Activated naive CD4-positive, alpha-beta T cell treated with Interleukin-2 at 50 U/mL for 16 hours (primary cell): Measurements from ENCODE around the gene OAS3.
"Not testable (repeated sequence)": the region's sequence is repeated elsewhere in the genome, so short reads cannot be mapped to it uniquely, and the experiment has no call there.

Source experiments
- DNase-seq: peaks from one replicate; pipeline ENCODE4 v3.0.0-alpha.2; 2020

Gene OAS3, protein sequence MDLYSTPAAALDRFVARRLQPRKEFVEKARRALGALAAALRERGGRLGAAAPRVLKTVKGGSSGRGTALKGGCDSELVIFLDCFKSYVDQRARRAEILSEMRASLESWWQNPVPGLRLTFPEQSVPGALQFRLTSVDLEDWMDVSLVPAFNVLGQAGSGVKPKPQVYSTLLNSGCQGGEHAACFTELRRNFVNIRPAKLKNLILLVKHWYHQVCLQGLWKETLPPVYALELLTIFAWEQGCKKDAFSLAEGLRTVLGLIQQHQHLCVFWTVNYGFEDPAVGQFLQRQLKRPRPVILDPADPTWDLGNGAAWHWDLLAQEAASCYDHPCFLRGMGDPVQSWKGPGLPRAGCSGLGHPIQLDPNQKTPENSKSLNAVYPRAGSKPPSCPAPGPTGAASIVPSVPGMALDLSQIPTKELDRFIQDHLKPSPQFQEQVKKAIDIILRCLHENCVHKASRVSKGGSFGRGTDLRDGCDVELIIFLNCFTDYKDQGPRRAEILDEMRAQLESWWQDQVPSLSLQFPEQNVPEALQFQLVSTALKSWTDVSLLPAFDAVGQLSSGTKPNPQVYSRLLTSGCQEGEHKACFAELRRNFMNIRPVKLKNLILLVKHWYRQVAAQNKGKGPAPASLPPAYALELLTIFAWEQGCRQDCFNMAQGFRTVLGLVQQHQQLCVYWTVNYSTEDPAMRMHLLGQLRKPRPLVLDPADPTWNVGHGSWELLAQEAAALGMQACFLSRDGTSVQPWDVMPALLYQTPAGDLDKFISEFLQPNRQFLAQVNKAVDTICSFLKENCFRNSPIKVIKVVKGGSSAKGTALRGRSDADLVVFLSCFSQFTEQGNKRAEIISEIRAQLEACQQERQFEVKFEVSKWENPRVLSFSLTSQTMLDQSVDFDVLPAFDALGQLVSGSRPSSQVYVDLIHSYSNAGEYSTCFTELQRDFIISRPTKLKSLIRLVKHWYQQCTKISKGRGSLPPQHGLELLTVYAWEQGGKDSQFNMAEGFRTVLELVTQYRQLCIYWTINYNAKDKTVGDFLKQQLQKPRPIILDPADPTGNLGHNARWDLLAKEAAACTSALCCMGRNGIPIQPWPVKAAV

DNA sequence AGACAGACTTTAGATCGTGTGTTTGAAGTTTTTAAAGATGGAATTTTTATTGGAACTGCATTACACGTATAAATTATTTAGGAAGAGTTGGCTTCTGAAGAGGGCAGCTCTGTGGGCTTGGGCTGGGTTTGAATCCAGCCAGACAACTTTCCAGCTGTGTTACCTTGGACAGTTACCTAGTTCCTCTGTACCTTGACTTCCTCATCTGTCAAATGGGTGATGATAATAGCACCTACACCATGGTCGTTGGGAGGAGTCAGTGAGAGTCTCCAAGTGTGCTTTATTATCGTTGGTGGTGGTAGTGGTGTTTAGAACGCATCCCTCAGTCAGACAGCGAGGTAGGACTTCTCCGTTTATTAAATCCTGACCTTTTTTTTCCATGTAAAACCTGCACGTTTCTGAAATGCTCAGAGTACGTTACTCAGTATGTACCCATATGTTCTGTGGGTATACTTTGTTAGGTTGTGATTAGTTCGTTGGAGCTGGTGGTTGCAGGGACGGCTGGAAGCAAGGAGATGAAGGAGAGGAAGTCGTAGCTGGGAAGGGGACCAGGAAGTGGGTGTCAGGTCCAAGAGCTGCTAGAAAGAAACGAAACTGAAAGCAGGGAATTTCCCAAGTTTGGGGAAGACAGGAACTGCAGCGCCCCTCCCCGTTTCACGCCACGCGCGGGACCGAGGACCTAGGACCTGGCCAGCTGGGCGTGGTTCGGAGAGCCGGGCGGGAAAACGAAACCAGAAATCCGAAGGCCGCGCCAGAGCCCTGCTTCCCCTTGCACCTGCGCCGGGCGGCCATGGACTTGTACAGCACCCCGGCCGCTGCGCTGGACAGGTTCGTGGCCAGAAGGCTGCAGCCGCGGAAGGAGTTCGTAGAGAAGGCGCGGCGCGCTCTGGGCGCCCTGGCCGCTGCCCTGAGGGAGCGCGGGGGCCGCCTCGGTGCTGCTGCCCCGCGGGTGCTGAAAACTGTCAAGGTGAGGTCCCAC is at the start of gene OAS3:
OAS3 (plus strand) TSS at position 734 of the 979 bp plus-strand sequence; CDS start at position 791, 57 bp downstream.
- DNase-seq, result peak; percentile 70

DNA sequence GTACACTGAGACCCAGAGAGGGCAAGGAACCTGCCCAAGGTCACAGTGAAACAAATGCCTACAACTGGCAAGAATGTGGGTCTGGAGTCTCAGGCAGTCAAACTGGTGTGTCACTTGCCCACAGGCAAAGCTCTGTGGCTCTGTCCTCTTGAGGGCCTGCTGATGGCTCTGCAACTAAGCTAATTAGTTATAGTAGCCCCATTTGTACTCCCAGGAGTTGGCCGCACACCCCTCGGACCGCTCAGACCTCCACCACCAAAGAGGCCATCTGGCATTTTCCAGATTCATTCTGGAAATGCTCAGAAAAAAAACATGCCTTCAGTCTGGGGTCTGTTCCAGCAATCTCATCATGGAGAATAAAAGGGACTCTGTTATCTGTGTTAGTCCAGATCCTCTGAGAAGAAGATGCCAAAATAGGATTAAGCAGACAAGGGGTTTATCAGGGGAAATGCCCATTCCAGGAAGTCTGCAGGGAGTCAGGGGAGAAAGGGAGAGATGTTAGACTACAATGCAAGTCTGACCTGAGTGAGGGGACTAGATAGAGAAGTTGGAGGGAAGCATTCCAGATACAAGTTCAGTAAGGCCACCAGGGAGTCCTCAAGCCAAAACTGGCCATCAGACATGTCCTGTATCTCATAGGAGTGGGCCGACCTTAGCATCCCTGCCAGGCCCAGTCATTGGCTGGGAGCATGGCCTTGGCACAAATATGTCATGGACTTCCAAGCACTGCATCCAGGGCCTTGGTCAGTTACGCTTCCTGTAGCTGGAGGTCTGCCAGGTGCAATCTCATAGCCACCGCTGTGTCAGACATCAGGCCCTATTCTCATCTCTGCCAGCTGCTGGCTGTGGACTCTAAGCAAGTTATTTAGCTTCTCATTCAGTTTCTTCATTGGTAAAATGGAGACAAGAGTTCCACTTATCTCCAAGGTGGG is 46.9 kb upstream of the OAS3 start:
- no peak for DNase-seq

DNA sequence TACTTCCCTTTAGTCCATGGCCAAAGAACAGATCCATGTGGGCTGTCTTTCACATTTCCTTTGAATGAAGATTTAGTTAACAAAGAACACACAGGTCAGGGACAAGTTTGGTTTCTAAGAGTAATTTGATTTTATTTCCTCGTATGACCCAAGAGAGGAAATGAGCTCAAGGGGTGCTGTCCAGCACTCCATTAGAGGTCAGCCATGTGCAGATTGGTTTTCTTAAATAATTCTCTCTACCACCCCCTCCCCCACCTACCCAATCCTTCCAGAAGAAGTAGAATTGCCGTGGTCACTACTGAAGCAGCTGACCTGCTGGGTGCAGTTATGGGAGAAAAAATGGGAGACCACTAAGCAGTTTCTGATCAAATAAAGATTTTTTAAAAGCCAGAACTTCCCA is 45.4 kb upstream of the OAS3 start:
- no peak for DNase-seq

DNA sequence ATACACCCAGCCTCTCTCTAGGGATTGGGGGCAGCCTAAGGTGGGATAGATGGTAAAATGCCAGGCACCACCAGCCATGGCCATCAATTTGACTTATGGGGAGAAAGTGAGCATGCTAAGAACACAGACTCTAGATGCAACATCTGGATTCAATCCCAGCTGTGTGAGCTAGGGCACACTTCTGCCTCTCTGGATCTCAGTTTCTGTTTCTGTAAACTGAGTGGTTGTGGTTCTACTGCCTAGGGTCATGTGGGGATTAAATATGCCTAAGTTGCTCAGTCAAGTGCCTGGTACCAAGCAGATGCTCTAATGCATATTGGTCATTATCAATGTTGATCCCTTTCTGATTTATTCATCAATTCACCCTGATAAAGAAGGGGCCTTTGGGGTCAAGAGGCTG is 44.1 kb upstream of the OAS3 start:
- DNase-seq, result no peak

DNA sequence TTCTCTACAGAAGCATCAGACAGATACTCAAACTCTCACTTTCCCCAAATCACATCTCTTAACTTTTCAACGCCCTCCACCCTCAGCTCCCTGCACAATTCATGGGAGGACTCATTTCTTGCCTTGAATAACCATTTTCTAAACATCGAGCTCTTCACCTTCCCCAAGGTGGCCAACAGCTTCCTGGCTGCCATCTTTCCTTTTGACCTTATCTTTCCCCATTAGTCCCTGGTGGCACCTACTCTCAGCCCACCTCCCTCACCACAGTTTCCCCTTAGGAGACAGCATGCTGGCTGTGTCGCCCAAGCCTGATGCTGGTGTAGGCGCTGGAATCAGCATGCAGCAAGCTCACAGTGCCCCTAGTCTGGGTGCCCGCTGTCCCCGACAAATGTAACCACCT is 39.9 kb upstream of the OAS3 start:
- DNase-seq, result no peak

DNA sequence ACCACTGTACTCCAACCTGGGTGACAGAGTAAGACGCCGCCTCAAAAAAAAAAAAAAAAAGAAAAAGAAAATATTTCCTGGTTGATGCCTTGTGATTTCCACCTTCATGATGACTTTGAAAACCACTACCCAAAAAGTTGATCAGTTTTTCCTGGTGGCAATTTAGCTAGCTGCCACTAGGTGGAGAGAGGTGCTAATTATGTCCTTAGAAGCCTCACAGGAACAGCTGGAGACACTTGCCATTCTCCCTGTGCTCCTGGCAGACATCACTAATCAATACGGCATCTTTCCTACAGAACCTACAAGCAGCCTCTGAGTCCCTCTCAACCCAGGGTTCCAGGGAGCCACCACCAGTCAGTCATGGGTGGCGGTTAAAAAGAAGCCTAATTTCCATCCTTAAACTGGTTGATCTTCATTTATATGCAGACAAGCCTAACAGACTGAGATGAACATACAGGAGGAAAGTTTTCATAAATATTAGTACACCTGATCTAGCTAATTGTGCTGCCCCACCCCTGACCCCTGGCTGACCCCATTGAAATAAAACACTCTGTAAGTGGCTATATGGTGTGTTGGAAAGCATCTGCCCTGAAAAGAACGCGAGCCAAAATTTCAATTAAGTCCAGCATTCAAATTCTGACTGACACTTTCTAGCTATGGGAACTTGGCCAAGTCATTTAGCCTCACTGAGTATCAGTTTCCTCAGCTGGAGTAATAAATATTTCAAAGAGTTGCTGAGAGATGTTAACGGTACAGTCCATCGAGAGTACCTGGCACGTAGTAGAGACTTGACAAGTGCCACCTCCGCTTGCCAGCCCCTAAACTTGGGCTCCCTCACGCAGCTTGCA is 37.8 kb upstream of the OAS3 start:
- DNase-seq, result peak; percentile 34

DNA sequence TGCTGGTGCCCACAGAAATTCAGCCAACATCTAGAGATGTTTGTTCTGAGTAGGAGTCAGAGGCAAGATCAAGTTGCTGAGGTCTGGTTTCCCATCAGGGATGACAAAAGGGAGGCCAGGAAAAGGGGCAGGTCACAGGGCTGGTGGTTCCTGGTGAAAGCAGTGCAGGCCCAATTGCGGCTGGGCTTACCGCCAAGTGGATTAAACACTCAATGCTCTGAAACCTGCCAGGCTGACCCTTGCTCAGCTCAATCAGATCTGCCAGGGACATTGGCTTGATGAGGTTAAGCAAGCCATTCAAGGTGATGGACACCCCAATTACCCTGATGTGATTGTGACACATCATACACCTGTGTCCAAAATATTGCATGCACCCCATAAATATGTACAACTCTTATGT is 37.0 kb upstream of the OAS3 start:
- DNase-seq, result no peak

DNA sequence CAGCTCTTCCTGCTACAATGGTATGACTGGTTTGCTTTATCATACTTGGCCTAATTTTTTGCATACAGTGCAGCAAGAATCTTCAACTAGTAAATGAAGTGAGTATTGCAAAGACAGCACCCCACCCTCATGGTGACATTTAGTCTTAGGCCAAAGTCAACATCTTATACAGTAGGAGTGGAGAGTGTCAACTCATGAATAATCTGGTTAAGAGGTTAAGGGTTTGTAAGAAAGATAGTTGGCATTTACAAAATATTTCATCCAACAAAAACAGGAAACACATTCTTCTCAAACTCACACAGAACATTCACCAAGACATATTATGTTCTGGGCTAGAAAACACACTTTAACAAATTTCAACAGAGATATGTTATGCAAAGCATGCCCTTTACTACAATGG is 33.7 kb upstream of the OAS3 start:
- no peak for DNase-seq

DNA sequence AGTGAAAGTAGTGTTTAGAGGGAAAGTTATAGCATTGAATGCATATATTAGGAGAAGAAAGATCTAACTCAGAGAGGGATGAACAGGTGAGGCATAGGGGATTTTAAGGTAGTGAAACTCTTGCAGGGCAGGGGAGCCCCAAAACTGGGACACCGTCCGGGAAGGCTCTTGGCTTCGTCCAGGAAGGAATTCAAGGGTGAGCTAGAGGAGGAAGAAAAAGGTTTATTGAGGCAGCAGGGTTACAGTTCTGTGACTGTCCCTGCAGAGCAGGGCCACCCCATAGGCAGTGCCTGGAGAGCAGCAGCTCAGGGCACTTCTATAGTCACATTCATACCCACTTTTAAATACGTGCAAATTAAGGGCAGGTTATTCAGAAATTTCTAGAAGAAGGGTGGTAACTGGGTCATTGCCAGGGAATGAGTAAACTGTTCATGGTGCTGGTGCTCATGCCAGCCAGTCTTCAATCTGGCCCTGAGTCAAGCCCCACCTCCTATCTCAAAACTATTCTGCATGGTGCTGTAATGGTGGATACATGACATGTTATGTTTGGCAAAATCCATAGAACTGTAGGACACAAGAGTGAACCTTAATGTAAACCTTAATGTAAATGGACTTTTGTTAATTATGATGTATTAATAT is 32.7 kb upstream of the OAS3 start:
- DNase-seq, result no peak

DNA sequence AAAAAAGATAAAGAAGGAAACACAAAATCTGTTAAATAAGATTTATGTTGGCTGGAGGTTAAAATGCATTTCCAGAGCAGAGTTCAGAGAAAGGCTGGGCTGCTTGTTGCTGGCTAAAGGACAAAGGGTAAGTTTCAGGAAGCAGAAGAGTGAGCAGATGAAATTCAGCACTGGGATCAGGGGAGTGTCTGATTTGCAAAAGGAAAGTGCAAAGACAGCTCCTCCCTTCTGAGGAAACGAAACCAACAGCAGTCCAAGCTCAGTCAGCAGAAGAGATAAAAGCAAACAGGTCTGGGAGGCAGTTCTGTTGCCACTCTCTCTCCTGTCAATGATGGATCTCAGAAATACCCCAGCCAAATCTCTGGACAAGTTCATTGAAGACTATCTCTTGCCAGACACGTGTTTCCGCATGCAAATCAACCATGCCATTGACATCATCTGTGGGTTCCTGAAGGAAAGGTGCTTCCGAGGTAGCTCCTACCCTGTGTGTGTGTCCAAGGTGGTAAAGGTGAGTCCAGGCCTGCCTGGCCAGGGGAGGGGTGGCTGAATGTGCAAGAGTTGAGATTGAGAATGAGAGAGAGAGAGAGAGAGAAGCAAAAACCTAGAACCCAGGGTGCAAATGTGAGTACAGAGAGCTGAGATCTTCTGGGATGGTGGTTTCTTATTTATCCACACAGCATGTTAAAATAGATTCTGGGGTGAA is 31.4 kb upstream of the OAS3 start, which contains the start of gene OAS1:
OAS1 (plus strand) TSS at position 251 of the 703 bp plus-strand sequence; CDS start at position 329, 78 bp downstream.
- no peak for DNase-seq

DNA sequence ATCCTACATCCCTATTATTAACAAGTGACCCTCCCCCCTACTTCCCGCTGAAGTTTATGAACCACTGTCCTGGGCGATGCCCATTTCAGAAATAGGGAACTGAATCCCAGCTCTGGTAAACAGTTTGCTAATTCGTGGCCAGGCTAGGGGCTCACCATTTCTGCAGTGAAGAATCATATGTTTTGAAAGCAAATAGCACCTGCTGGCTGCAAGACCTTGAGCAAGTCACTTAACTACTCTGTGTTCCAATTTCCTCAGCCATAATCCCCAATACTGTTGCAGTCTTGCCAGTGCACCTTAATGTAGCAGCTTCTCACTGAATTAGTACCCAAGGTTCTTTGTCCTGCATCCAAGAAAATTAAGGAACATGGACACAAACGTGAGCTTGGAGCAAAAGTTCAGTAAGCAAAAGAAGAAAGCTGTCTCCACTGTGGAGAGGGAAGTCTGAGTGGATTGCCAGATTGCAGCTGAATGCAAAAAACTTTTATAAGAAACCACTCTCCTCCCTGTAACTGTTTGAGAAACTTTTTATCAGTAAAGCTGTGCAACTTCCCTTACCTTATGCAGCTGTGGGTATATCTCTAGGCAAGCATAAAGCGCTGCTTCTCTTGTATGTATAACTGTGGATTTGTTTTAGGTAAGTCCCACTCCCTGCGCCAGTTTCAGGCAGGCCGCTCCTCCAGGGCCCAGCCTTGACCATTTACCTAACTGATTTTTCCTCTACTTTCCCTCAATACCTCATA is 30.7 kb upstream of the OAS3 start:
- no peak for DNase-seq

DNA sequence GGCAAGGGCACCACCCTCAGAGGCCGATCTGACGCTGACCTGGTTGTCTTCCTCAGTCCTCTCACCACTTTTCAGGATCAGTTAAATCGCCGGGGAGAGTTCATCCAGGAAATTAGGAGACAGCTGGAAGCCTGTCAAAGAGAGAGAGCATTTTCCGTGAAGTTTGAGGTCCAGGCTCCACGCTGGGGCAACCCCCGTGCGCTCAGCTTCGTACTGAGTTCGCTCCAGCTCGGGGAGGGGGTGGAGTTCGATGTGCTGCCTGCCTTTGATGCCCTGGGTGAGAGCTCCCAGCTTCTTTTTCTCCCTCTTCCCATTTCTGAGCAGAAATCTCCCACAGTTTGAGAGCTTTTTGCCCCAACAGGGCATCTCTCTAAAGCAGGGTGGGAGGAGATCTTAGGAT is 29.7 kb upstream of the OAS3 start:
- peak; percentile 41 for DNase-seq

DNA sequence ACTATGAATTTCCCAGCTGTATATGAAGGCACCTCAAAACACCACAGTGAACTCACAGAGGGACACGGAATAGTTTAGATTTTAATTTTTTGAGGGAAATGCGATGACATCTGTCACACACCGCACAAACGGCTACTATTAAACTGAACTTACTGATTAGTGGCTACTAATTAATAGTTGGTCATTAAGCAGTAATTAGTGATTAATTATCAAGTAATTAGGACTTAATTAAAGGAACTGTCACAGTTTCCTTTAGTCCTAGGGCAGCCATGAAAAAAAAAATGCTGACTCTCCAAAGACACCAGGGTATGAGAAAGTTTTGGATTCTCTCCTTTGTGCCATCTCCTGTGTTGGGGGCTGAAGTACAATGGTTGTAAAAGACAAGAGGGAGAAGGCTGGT is 28.6 kb upstream of the OAS3 start:
- no peak for DNase-seq

DNA sequence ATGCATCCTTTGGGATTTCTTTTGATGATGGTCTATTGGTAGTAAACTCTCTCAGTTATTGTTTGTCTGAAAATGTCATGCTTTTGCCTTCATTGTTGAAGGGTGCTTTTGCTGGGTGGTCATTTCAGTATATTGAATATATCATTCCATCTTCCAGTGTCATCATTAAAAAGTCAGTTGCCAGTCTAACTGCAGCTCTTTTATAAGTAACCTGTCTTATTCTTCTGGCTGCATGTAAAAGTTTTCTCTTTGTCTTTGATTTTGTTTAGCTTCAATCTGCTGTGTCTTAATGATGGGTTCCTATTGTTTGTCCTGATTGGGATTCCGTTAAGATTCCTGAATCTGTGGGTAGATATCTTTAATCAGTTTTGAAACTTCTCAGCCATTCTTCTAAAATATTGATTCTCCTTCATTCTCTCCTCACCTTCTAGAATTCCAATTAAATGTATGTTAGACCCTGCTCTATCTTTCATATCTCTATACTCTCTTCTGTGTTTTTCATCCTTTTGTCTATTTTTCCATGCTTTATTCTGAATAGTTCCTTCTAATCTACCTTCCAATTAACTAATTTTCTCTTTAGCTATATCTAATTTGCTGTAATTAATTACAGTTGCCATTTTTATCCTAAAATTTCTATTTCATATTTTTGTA is 25.1 kb upstream of the OAS3 start:
- DNase-seq, result no peak

DNA sequence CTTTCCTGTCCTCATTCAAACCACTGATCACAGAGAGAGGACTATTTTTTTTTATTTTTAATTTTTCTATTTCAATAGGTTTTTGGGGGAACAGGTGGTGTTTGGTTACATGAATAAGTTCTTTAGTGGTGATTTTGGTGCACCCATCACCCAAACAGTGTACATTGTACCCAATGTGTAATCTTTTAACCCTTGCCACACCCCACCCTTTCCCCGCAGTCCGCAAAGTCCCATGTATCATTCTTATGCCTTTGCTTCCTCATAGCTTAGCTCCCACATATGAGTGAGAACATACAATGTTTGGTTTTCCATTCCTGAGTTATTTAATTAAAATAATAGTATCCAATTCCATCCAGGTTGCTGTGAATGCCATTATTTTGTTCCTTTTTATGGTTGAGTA is 24.4 kb upstream of the OAS3 start:
- DNase-seq, result not testable (repeated sequence)

DNA sequence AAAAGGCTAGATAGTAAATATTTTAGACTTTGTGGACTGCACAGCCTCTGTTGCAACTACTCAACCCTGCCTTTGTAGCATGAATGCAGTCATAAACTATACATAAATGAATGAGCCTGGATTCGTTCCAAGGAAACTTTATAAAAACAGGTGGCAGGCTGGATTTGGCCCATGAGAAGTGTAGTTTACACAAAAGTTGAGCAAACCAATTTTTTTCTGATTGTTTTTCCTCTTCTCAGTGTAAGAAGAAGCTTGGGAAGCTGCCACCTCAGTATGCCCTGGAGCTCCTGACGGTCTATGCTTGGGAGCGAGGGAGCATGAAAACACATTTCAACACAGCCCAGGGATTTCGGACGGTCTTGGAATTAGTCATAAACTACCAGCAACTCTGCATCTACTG is 22.0 kb upstream of the OAS3 start:
- no peak for DNase-seq

DNA sequence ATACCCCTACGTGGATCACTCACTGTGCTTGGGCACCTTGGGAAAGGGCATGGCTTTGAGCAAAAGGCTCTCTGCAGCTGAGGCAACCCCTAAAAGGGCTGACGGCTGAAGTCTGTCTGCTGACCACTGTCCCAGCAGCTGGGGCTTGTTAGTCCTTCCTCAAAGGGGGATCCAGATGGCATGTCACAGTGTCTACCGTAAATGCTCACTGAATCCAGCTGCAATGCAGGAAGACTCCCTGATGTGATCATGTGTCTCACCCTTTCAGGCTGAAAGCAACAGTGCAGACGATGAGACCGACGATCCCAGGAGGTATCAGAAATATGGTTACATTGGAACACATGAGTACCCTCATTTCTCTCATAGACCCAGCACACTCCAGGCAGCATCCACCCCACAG is 19.2 kb upstream of the OAS3 start:
- no peak for DNase-seq

DNA sequence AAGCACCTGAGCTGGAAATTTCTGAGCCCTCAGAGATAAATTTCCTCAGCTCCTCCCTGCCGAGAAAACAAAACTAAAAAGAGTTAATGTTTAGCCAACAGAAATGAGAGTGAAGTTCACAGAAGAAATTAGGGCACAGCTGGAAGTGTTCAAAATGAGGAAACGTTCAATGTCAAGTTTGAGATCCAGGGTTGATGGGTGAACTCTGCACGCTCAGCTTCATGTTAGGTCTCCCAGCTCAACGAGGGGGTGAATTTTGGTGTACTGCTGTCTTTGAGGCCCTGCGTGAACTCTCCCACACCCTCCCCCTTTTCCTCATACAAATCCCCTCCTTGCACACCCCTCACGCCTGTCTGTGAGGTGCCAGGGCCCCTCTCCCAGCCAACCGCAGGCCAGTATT is 13.3 kb upstream of the OAS3 start:
- no peak for DNase-seq
